DMS79 treated with DMSO at 0.1 percent for 48 hours (cell line): ENCODE data around the gene CDKN2B-AS1.

Source experiments
- DNase-seq: peaks from one replicate; lab custom pipeline; 2025; lab: John Stamatoyannopoulos, UW

Gene CDKN2B-AS1

DNA sequence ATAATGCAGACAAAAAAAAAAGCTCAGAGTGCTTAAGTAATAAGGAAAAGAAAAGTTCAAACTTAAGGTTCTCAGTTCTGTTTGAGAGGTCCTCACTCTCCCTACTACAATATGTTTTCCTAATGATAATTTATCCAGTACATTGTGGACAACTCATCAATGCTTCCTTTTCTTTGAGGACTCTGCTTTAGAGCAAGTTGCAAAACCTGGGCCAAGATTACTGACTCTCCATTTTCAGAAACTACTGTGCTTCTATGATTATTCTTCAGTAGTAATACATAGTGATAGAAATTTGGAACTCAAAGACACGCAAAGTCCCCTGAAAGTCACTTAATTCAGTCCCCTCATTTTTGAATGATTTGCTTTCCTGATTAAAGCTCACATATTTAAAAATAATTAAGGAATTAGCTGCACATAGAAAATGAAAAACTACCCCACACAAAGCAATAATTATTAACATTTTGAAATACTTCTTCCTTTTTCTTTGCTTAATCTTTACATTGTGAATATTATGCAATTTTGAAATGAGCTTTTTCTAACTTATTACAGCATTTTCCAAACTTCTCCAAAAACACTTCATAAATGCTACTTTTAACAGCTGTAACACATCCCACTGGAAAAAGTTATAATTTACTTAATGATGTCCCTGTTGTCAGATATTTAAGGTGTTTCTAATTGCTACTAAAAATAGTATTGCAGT is 11.6 kb upstream of the CDKN2B-AS1 start:
- no peak for DNase-seq

DNA sequence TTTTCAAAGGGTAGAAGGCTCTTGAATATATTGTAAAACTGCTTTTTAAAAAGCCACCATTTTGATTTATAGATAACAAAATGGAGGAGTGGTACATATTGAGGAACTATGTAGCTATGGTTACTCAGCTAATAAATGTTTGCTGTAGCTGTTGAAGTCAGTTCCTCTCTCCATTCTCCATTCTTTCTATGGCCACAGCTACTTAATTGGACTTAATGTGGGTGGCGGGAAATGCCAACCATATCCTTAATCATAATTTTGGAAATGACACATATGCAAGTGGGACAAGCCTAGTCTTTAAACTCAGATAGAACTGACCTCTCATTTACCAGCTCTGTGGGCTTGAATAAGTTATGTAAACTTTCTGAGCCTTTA is 11.0 kb upstream of the CDKN2B-AS1 start:
- DNase-seq, result no peak

DNA sequence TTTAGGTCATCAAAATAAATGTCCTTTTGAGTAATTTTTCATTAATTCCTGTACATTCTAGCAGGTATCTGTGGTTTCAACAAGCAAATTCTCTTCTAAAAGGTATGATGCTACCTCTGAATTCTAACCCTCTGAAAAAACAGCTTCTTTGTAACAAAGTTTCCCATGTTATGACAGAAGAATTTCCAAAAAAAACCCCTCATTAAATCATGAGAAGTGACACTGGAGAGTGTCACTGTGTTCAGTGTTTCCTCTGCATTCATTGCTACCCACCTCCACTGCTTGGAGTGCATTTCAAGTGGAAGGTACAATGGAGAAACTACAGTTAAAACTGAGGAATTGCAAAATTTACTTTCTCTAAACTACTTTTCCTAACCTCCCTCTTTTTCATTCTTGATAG is 10.5 kb upstream of the CDKN2B-AS1 start:
- no peak for DNase-seq

DNA sequence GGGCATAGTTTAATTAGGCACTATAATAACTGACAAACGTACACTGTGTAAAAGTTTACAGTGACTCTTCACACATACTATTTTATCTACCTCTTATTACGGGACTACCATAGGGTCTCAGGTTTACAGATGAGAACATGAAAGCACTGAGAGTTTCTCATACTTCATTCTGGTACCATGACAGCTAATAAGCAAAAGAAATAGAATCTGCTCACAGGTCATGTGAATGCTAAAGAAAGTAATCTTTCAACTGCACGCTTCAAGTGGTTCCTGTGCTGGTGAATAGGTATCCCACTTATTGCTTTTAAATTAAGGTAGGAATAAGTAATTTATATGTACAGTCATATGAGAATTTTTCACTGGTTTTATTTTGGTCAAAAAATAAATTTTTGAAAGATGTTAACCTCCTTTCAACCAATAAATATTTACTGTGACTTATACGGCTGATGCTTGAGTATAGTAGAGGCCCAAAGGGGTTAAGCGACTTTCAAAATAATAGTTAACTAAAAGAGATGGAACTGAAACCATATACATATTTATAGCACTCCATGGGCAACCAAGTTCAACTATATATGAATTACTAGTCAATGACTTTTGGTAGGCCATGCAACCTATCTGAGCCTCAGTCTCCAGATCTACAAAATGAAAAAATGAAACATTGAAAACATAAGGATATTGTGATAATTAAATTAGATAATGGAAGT is 8.5 kb upstream of the CDKN2B-AS1 start:
- peak; percentile 53 for DNase-seq

- DNase-seq, result peak; percentile 76
Observed at GRCh38 chr9:21988056-21988990, 6.3 kb upstream of the CDKN2B-AS1 start.

GRCh38 chr9:21989440-21990189 is 5.0 kb upstream of the CDKN2B-AS1 start:
- peak; percentile 57 for DNase-seq

DNA sequence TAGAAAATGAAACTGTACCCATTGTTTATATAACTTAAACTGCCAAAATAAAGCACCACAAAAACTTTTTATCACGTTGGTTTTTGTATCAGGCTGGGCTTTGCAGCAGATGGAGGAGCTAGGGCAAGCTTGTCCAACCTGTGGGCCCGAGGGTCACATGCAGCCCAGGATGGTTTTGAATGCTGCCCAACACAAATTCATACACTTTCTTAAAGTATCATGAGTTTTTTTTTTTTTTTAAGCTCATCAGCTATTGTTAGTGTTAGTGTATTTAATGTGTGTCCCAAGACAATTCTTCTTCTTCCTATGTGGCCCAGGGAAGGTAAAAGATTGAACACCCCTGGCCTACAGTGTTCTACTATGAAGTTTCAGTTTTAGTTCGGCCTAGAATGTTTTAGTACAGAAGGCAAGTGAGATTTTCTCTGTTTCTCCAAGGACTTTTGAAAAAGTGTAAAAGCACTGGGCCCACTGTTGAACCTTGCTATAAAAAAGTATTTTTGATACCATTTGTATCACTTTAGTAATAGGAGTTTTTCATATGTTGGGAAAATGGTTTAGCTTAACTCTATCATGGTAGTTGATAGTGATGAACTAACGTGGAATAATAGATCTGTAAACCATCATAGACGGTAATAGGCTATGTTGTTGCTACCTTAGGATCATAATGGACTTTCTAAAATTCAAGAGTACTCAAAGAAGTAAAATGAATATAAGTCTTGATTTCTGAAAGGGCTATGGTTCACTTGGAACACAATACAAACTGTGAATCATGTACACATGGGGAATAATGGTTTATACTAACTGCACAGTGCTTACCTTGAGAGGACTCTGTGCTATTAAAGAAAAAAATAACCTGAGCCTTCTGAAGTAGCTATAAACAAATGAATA is 3.3 kb upstream of the CDKN2B-AS1 start:
- DNase-seq, result peak; percentile 61

- peak; percentile 38 for DNase-seq
Observed at GRCh38 chr9:21993007-21993406, 1.6 kb upstream of the CDKN2B-AS1 start.

- peak; percentile 90 for DNase-seq
Observed at GRCh38 chr9:21993893-21994555, 567 bp upstream of the CDKN2B-AS1 start, which contains the start of gene CDKN2A. TSS of gene CDKN2A (minus strand) at chr9:21994392.

GRCh38 chr9:21995006-21995665 is 545 bp downstream of the CDKN2B-AS1 start:
- DNase-seq, result peak; percentile 80

- peak; percentile 44 for DNase-seq
Observed at GRCh38 chr9:21995666-21996398, 1.2 kb downstream of the CDKN2B-AS1 start.

DNA sequence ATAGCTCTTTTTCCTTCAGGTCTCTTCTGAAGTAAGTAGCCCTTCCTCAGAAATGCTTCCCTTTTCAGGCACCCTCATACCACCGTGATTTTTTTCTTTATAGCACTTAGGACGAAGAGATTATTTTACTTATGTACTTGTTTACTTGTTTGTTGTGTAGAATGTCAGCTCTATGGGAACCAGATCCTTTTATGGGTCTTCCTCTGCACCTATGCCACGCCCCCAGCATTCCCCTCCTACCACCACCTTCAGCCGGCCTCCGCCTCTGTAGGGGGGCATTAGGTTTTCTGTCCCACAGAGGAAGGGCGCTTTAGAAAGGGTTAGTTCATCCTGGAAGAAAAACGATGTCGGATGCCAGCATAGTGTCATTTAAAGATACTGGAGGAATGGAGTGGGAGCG is 1.8 kb downstream of the CDKN2B-AS1 start:
- DNase-seq, result peak; percentile 65

DNA sequence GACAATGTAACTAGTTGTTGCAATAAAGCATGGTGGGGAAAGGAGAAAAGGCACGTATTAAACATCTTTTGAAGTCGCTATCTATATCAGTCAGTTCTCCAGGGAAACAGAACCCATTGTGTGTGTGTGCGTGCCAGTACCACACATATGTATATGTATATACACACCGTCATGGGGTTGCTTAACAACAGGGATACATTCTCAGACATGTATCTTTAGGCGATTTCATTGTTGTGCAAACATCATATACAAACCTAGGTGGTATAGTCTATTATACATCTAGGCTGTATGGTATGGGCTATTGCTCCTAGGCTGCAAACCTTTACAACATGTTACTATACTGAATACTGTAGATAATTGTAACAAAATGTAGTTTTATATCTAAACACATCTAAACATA is 2.3 kb downstream of the CDKN2B-AS1 start:
- DNase-seq, result no peak

DNA sequence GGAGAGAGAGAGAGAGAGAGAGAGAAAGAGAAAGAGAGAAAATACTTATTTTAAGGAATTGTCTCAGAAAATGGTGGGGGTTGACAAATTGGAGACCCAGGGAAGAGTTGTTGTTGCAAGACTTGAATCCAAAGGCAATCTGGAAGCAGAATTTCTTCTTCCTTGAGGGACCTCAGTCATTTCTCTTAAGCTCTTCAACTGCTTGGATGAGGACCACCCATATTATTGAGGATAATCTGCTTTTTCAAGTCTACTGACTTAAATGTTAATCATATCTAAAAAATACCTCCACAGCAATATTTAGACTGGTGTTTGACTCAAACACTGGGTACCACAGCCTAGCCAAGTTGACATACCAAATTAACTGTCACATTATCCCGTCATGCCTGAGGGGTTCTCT is 2.9 kb downstream of the CDKN2B-AS1 start:
- DNase-seq, result no peak

GRCh38 chr9:21998026-21998425 is 3.4 kb downstream of the CDKN2B-AS1 start:
- no peak for DNase-seq

DNA sequence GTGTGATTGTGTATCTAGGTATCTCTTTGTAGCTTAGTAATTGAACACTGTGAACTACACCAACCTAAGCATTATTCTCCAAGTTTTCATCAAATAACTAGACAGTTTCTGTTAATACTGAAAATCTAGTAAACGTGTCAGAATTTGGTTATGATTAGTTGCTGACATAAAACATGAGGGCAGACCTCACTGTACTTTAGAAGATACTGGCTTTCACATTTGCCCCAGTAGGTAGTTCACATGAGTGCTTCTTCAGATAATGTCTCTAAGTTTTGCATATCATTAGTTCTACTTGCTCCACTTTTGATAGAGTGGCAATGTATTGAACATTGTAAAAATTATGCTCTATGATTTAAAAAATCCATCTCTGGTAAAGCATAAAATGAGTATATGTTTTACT is 7.4 kb downstream of the CDKN2B-AS1 start:
- no peak for DNase-seq

- DNase-seq, result no peak
Observed at GRCh38 chr9:22005021-22005701, 10.6 kb downstream of the CDKN2B-AS1 start.
